AG04449 (cell line): ENCODE data around the gene GINS2.

Experiments
- CTCF ChIA-PET: fragments of 350-600 bp; formaldehyde crosslinking; extraction: SDS; loops from one replicate; lab custom pipeline; 2021; ENCODE audit warnings: antibody characterized with exemption; lab: Yijun Ruan, JAX
- POLR2A ChIA-PET: fragments of 400-600, 350-600 bp; formaldehyde crosslinking; extraction: SDS; loops from one replicate; lab custom pipeline; 2020; ENCODE audit warnings: antibody characterized with exemption, inconsistent platforms; lab: Yijun Ruan, JAX
- DNase-seq: peaks from one replicate; pipeline ENCODE4 v3.0.0-alpha.2; 2010; ENCODE audit warnings: low read depth, low spot score
- H3K4me3 ChIP-seq: 2 replicates; pipeline ENCODE4 v1.5.1; 2011; ENCODE audit warnings: low read depth, mild to moderate bottlenecking, control low read depth, low read length
- TF ChIP-seq, protein P1 (sequence below): IDR thresholded peaks from one replicate; pipeline ENCODE4 v1.5.1; 2011; ENCODE audit warnings: mild to moderate bottlenecking, moderate library complexity, low read length, control low read depth, inconsistent platforms; ENCODE audit not compliant: insufficient read depth; ENCODE audit errors: missing control alignments

The GINS2 gene

DNA sequence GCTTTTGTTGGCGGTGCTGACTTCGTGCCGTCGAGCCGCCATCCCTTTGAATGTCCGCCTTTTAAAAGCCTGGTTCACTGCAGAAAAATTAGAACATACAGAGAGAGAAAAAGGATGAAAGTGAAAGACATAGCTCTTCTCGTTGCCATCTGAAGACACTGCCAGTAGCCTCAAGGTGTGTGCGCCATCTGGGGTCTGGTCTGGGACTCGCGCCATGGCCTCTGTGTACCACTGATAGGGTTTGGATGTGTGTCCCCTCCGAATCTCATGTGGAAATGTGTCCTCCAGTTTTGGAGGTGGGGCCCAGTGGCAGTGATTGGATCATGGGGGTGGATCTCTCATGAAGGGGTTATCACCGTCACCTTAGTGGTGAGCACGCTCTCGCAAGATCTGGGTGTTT lies 60.1 kb downstream of the GINS2 start:
- DNase-seq: no peak
- TF ChIP-seq, protein P1, sequence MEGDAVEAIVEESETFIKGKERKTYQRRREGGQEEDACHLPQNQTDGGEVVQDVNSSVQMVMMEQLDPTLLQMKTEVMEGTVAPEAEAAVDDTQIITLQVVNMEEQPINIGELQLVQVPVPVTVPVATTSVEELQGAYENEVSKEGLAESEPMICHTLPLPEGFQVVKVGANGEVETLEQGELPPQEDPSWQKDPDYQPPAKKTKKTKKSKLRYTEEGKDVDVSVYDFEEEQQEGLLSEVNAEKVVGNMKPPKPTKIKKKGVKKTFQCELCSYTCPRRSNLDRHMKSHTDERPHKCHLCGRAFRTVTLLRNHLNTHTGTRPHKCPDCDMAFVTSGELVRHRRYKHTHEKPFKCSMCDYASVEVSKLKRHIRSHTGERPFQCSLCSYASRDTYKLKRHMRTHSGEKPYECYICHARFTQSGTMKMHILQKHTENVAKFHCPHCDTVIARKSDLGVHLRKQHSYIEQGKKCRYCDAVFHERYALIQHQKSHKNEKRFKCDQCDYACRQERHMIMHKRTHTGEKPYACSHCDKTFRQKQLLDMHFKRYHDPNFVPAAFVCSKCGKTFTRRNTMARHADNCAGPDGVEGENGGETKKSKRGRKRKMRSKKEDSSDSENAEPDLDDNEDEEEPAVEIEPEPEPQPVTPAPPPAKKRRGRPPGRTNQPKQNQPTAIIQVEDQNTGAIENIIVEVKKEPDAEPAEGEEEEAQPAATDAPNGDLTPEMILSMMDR: no peak
- ChIA-PET CTCF (interaction anchor here (1.4 to 9.7 kb wide), 2 partner anchors 8 to 12 kb away, joined by 3 to 119 read pairs; no protein-coding TSS in a partner anchor), POLR2A (no interaction called here)
- H3K4me3 ChIP-seq: no peak overlapping the region

DNA sequence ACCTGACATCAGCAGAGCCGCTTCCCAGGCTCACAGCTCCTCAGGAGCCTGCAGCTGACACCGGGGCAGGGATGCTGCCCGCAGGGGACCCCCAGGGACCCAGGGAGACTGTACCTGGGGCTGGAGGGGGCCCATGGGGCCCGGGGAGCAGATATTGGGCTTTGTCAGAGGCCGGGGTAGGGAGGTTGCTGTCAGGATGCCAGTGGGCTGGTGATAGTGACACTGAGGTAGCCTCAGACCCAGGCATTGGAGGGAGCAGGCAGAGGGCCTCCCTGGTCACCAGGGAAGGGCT lies 60.5 kb downstream of the GINS2 start:
- no peak for DNase-seq
- ChIA-PET POLR2A (no interaction called here), CTCF (interaction anchor here (1.4 to 9.7 kb wide), 3 partner anchors 8 to 89 kb away, joined by 3 to 119 read pairs (median 3); no protein-coding TSS in a partner anchor)
- H3K4me3 ChIP-seq: no peak overlapping the region
- TF ChIP-seq, protein P1: no peak

- TF ChIP-seq, protein P1: no peak
- CTCF ChIA-PET: interaction anchor here (1.2 to 9.7 kb wide), 5 partner anchors 9 to 353 kb away, joined by 3 to 119 read pairs (median 3); no protein-coding TSS in a partner anchor
- POLR2A ChIA-PET: no interaction called here
- H3K4me3 ChIP-seq: no peak overlapping the region
- no peak for DNase-seq
Measured at GRCh38 chr16:85627526-85628264, 61.1 kb downstream of the GINS2 start.

DNA sequence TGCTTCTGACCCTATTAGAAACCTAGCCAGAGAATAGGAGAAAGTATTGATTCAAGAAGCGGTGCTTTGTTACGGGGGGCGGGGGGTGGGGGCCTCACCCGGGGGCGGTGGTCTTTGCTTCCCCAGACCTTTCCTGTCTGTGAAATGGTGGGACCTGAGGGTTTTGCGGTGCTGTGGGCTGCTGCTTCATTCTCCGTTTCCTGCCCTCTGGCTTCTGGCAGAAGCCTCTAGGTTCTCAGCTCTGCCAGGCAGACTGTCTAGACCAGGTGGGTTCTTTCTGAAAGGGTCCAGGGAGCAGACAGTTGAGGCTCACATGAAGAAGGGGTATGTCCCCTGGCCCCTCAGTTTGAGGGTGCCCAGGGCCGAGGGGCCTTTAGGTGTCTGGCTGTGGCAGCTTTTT lies 61.7 kb downstream of the GINS2 start:
- no peak for DNase-seq
- ChIA-PET POLR2A (no interaction called here), CTCF (interaction anchor here (1.2 to 9.7 kb wide), 4 partner anchors 11 to 353 kb away, joined by 3 to 119 read pairs (median 3); no protein-coding TSS in a partner anchor)
- no peak overlapping the region for H3K4me3 ChIP-seq
- TF ChIP-seq, protein P1: no peak
